GM23338 (cell line): Measurements from ENCODE around the gene MARCKSL1. TPM values are rescaled to one million over a fixed set of nuclear protein-coding genes. Genes with fewer than 3 reads are reported as not detected.
A peak's percentile ranks its signal among the peaks of the same experiment; 100 is the strongest.

Source experiments
- ATAC-seq: fragments of 200-7000 bp; cut with Tn5 transposase; 3 replicates; pipeline ENCODE4 v1.9.1; 2020
- DNase-seq: peaks from one replicate; pipeline ENCODE4 v3.0.0-alpha.2; 2015; ENCODE audit warnings: low spot score
- H2AFZ ChIP-seq: fragments of 200-600 bp; sonication (generic); 2 replicates; pipeline ENCODE4 v1.8.0; 2016; ENCODE audit warnings: antibody characterized with exemption, mild to moderate bottlenecking, moderate library complexity
- H3F3A ChIP-seq: fragments of 200-600 bp; sonication (generic); replicated peaks from 2 replicates; pipeline ENCODE4 v1.8.0; 2017; ENCODE audit warnings: antibody characterized with exemption, mixed run types, low read depth
- H3K27ac ChIP-seq: fragments of 200-600 bp; sonication (generic); 2 replicates; pipeline ENCODE4 v1.6.1; 2016; ENCODE audit warnings: low read depth
- H3K27me3 ChIP-seq: fragments of 200-600 bp; sonication (generic); 2 replicates; pipeline ENCODE4 v1.8.0; 2016; ENCODE audit warnings: mild to moderate bottlenecking, mixed run types, moderate library complexity; ENCODE audit not compliant: insufficient read depth
- H3K36me3 ChIP-seq: fragments of 200-600 bp; sonication (generic); 2 replicates; pipeline ENCODE4 v1.8.0; 2016; ENCODE audit warnings: mild to moderate bottlenecking; ENCODE audit not compliant: insufficient read depth
- H3K4me1 ChIP-seq: fragments of 200-600 bp; sonication (generic); 2 replicates; pipeline ENCODE4 v1.8.0; 2016; ENCODE audit warnings: mild to moderate bottlenecking, moderate library complexity; ENCODE audit not compliant: insufficient read depth
- H3K4me2 ChIP-seq: fragments of 200-600 bp; sonication (generic); 2 replicates; pipeline ENCODE4 v1.7.1; 2017; ENCODE audit warnings: mixed run types
- H3K4me3 ChIP-seq: fragments of 200-600 bp; sonication (generic); 2 replicates; pipeline ENCODE4 v1.6.1; 2016; ENCODE audit warnings: mixed run types
- H3K79me2 ChIP-seq: fragments of 200-600 bp; sonication (generic); replicated peaks from 2 replicates; pipeline ENCODE4 v1.8.0; 2017; ENCODE audit warnings: mild to moderate bottlenecking; ENCODE audit not compliant: insufficient read depth
- H3K9me2 ChIP-seq: fragments of 200-600 bp; sonication (generic); 2 replicates; pipeline ENCODE4 v1.8.0; 2017; ENCODE audit not compliant: insufficient read depth
- H4K20me1 ChIP-seq: fragments of 200-600 bp; sonication (generic); replicated peaks from 2 replicates; pipeline ENCODE4 v1.8.0; 2017; ENCODE audit warnings: mild to moderate bottlenecking; ENCODE audit not compliant: insufficient read depth
- H3K27ac Mint-ChIP-seq: 2 replicates; pipeline ENCODE4 v1.8.0; 2020; ENCODE audit warnings: inconsistent platforms, mild to moderate bottlenecking, moderate library complexity, mixed read lengths
- H3K27me3 Mint-ChIP-seq: 3 replicates; pipeline ENCODE4 v1.8.0; 2022; ENCODE audit warnings: low read depth, mild to moderate bottlenecking, moderate library complexity, mixed read lengths, inconsistent platforms; ENCODE audit not compliant: insufficient read depth, poor library complexity
- H3K36me3 Mint-ChIP-seq: 3 replicates; pipeline ENCODE4 v1.8.0; 2021; ENCODE audit warnings: low read depth, mild to moderate bottlenecking, inconsistent platforms, moderate library complexity, mixed read lengths
- H3K4me1 Mint-ChIP-seq: 3 replicates; pipeline ENCODE4 v1.8.0; 2020; ENCODE audit warnings: mild to moderate bottlenecking, inconsistent platforms, mixed read lengths
- H3K4me3 Mint-ChIP-seq: 3 replicates; pipeline ENCODE4 v1.8.0; 2021; ENCODE audit warnings: moderate library complexity, mild to moderate bottlenecking, inconsistent platforms, mixed read lengths
- H3K9me3 Mint-ChIP-seq: 3 replicates; pipeline ENCODE4 v1.8.0; 2020; ENCODE audit warnings: moderate library complexity, mild to moderate bottlenecking, inconsistent platforms, mixed read lengths
- CREB1 ChIP-seq: fragments of 250-450 bp; sonication (Bioruptor Pico); IDR thresholded peaks from 2 replicates; pipeline ENCODE4 v1.5.0; 2020; ENCODE audit warnings: low read depth, mild to moderate bottlenecking, moderate library complexity
- EZH2 ChIP-seq: fragments of 200-600 bp; sonication (generic); IDR thresholded peaks from one replicate; pipeline ENCODE4 v1.8.0; 2017; ENCODE audit warnings: antibody characterized with exemption, mild to moderate bottlenecking, low read depth; ENCODE audit not compliant: unreplicated experiment
- EZH2phosphoT487 ChIP-seq: fragments of 200-600 bp; sonication (generic); IDR thresholded peaks from one replicate; pipeline ENCODE4 v1.8.1; 2018; ENCODE audit warnings: antibody characterized with exemption; ENCODE audit not compliant: unreplicated experiment
- NANOG ChIP-seq: IDR thresholded peaks from 2 replicates; pipeline ENCODE4 v1.6.1; 2016; ENCODE audit warnings: antibody characterized with exemption, borderline replicate concordance
- STAT1 ChIP-seq: IDR thresholded peaks from one replicate; pipeline ENCODE4 v1.6.1; 2016; ENCODE audit warnings: antibody characterized with exemption; ENCODE audit not compliant: unreplicated experiment
- ZNF331 ChIP-seq: fragments of 250-450 bp; sonication (Bioruptor Pico); IDR thresholded peaks from 2 replicates; pipeline ENCODE4 v1.5.0; 2020; ENCODE audit warnings: low read depth, mild to moderate bottlenecking, moderate library complexity
- polyA plus RNA-seq: library from polyadenylated mRNA; unstranded; fragments of >200 nt; fragmentation: Nextera tagmentation; extraction: Ambion mirVana; gene quantifications from 2 replicates; pipeline ENCODE4 v1.2.1, GENCODE V29; 2016
- total RNA-seq: library from RNA; depleted of rRNA; stranded (reverse); fragments of >200 nt; shearing (Covaris generic); gene quantifications from 2 replicates; pipeline ENCODE4 v1.2.3, GENCODE V29; 2014
- TF ChIP-seq, protein P1 (sequence below), 2 experiments: fragments of 200-600 bp in 1 of 2; sonication (generic) in 1 of 2; conservative IDR thresholded peaks; 2 replicates each; pipeline versions ENCODE4 v1.5.1 to v1.6.1; 2016 to 2017; ENCODE audit warnings: antibody characterized with exemption in 2 of 2, low read depth in 2 of 2, mild to moderate bottlenecking in 2 of 2, moderate library complexity in 1 of 2
- TF ChIP-seq, protein P2 (sequence below): IDR thresholded peaks from one replicate; pipeline ENCODE4 v1.6.1; 2018; ENCODE audit warnings: antibody characterized with exemption; ENCODE audit not compliant: unreplicated experiment
- TF ChIP-seq, protein P3 (sequence below): fragments of 250-450 bp; sonication (Bioruptor Pico); IDR thresholded peaks from 2 replicates; pipeline ENCODE4 v1.5.0; 2020; ENCODE audit warnings: mild to moderate bottlenecking, moderate library complexity
- TF ChIP-seq, protein P4 (sequence below): IDR thresholded peaks from 2 replicates; pipeline ENCODE4 v1.6.1; 2016; ENCODE audit warnings: antibody characterized with exemption

The MARCKSL1 gene
- total and polyA plus RNA-seq, 2 experiments from 2014 or later: 329 to 553 TPM

GRCh38 chr1:32337855-32338636 is 2.0 kb upstream of the MARCKSL1 start (continued):
- TF ChIP-seq, protein P1, sequence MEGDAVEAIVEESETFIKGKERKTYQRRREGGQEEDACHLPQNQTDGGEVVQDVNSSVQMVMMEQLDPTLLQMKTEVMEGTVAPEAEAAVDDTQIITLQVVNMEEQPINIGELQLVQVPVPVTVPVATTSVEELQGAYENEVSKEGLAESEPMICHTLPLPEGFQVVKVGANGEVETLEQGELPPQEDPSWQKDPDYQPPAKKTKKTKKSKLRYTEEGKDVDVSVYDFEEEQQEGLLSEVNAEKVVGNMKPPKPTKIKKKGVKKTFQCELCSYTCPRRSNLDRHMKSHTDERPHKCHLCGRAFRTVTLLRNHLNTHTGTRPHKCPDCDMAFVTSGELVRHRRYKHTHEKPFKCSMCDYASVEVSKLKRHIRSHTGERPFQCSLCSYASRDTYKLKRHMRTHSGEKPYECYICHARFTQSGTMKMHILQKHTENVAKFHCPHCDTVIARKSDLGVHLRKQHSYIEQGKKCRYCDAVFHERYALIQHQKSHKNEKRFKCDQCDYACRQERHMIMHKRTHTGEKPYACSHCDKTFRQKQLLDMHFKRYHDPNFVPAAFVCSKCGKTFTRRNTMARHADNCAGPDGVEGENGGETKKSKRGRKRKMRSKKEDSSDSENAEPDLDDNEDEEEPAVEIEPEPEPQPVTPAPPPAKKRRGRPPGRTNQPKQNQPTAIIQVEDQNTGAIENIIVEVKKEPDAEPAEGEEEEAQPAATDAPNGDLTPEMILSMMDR (conservative IDR thresholded peaks at IDR 0.05; ENCODE audit: low read depth in 2 of 2): no peak
- TF ChIP-seq CREB1 (CRISPR knock-in tag): no peak

DNA sequence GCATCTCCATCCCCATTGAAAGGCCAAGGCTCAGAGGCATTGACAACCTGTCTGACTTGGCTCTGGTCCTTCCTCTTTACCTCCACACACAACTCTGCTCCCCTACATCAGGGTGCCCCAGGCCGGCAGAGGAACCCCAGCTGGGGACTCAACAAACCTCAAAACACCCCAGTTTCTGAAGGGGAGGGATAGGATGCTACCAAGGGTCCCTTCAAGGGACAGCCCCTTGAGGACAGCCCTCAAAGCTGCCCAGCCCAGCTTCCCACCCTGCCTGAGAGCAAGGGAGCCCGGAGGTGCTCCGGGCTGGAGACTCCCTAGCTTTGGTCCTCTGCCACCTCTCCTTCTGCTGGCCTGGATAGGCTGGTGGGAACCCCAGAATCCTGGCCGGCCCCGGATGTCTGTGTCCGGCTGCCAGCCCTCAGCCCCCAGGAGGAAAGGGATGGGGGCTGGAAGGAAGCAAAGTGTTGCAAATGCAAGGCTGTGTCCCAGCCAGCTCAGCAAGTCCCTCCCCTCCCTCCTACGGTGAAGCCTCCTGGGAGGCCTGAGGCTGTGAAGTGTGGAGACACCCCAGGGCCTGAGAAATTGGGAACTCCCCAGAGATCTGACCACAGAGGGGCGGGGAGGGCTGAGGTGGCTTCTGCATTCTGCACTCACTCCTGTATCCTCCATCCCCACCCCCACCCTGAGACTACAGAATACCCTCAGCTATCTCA is 1.1 kb upstream of the MARCKSL1 start:
- Mint-ChIP-seq H3K27ac (no peak overlapping the region), H3K27me3 (peaks cover 36% of the 10 kb centered on the region), H3K4me3 (peak overlapping the region; percentile 64), H3K9me3 (peaks cover 5% of the 10 kb centered on the region; the same call in 2 of the 3 replicates), H3K4me1 (peaks cover 45% of the 10 kb centered on the region), H3K36me3 (peaks cover 30% of the 10 kb centered on the region)
- ATAC-seq (no peak), DNase-seq (no peak)
- Histone ChIP-seq H3K36me3 (no peaks in the 10 kb centered on the region), H3K27me3 (peaks cover 7% of the 10 kb centered on the region; the same call in 1 of the 2 replicates), H3F3A (peaks cover 25% of the 10 kb centered on the region), H3K4me1 (peaks cover 34% of the 10 kb centered on the region), H2AFZ (no peak overlapping the region), H3K79me2 (peaks cover 18% of the 10 kb centered on the region), H3K4me3 (peak overlapping the region; percentile 95), H3K4me2 (peak overlapping the region; percentile 98), H4K20me1 (peaks cover 28% of the 10 kb centered on the region), H3K27ac (no peak overlapping the region), H3K9me2 (no peaks in the 10 kb centered on the region)
- no peak for TF ChIP-seq NANOG
- TF ChIP-seq EZH2: no peak
- TF ChIP-seq STAT1: no peak
- TF ChIP-seq, protein P2, sequence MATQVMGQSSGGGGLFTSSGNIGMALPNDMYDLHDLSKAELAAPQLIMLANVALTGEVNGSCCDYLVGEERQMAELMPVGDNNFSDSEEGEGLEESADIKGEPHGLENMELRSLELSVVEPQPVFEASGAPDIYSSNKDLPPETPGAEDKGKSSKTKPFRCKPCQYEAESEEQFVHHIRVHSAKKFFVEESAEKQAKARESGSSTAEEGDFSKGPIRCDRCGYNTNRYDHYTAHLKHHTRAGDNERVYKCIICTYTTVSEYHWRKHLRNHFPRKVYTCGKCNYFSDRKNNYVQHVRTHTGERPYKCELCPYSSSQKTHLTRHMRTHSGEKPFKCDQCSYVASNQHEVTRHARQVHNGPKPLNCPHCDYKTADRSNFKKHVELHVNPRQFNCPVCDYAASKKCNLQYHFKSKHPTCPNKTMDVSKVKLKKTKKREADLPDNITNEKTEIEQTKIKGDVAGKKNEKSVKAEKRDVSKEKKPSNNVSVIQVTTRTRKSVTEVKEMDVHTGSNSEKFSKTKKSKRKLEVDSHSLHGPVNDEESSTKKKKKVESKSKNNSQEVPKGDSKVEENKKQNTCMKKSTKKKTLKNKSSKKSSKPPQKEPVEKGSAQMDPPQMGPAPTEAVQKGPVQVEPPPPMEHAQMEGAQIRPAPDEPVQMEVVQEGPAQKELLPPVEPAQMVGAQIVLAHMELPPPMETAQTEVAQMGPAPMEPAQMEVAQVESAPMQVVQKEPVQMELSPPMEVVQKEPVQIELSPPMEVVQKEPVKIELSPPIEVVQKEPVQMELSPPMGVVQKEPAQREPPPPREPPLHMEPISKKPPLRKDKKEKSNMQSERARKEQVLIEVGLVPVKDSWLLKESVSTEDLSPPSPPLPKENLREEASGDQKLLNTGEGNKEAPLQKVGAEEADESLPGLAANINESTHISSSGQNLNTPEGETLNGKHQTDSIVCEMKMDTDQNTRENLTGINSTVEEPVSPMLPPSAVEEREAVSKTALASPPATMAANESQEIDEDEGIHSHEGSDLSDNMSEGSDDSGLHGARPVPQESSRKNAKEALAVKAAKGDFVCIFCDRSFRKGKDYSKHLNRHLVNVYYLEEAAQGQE: no peak
- TF ChIP-seq, protein P3, sequence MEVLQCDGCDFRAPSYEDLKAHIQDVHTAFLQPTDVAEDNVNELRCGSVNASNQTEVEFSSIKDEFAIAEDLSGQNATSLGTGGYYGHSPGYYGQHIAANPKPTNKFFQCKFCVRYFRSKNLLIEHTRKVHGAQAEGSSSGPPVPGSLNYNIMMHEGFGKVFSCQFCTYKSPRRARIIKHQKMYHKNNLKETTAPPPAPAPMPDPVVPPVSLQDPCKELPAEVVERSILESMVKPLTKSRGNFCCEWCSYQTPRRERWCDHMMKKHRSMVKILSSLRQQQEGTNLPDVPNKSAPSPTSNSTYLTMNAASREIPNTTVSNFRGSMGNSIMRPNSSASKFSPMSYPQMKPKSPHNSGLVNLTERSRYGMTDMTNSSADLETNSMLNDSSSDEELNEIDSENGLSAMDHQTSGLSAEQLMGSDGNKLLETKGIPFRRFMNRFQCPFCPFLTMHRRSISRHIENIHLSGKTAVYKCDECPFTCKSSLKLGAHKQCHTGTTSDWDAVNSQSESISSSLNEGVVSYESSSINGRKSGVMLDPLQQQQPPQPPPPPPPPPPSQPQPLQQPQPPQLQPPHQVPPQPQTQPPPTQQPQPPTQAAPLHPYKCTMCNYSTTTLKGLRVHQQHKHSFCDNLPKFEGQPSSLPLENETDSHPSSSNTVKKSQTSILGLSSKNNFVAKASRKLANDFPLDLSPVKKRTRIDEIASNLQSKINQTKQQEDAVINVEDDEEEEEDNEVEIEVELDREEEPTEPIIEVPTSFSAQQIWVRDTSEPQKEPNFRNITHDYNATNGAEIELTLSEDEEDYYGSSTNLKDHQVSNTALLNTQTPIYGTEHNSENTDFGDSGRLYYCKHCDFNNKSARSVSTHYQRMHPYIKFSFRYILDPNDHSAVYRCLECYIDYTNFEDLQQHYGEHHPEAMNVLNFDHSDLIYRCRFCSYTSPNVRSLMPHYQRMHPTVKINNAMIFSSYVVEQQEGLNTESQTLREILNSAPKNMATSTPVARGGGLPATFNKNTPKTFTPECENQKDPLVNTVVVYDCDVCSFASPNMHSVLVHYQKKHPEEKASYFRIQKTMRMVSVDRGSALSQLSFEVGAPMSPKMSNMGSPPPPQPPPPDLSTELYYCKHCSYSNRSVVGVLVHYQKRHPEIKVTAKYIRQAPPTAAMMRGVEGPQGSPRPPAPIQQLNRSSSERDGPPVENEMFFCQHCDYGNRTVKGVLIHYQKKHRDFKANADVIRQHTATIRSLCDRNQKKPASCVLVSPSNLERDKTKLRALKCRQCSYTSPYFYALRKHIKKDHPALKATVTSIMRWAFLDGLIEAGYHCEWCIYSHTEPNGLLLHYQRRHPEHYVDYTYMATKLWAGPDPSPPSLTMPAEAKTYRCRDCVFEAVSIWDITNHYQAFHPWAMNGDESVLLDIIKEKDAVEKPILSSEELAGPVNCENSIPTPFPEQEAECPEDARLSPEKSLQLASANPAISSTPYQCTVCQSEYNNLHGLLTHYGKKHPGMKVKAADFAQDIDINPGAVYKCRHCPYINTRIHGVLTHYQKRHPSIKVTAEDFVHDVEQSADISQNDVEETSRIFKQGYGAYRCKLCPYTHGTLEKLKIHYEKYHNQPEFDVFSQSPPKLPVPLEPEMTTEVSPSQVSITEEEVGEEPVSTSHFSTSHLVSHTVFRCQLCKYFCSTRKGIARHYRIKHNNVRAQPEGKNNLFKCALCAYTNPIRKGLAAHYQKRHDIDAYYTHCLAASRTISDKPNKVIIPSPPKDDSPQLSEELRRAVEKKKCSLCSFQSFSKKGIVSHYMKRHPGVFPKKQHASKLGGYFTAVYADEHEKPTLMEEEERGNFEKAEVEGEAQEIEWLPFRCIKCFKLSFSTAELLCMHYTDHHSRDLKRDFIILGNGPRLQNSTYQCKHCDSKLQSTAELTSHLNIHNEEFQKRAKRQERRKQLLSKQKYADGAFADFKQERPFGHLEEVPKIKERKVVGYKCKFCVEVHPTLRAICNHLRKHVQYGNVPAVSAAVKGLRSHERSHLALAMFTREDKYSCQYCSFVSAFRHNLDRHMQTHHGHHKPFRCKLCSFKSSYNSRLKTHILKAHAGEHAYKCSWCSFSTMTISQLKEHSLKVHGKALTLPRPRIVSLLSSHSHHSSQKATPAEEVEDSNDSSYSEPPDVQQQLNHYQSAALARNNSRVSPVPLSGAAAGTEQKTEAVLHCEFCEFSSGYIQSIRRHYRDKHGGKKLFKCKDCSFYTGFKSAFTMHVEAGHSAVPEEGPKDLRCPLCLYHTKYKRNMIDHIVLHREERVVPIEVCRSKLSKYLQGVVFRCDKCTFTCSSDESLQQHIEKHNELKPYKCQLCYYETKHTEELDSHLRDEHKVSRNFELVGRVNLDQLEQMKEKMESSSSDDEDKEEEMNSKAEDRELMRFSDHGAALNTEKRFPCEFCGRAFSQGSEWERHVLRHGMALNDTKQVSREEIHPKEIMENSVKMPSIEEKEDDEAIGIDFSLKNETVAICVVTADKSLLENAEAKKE (CRISPR knock-in tag): no peak
- no peak for TF ChIP-seq EZH2phosphoT487
- TF ChIP-seq, protein P4, sequence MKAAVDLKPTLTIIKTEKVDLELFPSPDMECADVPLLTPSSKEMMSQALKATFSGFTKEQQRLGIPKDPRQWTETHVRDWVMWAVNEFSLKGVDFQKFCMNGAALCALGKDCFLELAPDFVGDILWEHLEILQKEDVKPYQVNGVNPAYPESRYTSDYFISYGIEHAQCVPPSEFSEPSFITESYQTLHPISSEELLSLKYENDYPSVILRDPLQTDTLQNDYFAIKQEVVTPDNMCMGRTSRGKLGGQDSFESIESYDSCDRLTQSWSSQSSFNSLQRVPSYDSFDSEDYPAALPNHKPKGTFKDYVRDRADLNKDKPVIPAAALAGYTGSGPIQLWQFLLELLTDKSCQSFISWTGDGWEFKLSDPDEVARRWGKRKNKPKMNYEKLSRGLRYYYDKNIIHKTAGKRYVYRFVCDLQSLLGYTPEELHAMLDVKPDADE: no peak
- no peak for TF ChIP-seq ZNF331
